H1 (cell line): ENCODE data around the gene DPY19L1. TPM values are rescaled to one million over a fixed set of nuclear protein-coding genes. Genes with fewer than 3 reads are reported as not detected.

Source experiments
- CTCF ChIA-PET: fragments of 300-600 bp; sonication (Branson Sonifier 250); formaldehyde crosslinking; loops from one replicate; lab custom pipeline; 2021; ENCODE audit not compliant: partially characterized antibody; lab: Charles Lee
- POLR2A ChIA-PET: fragments of 300-600 bp; sonication (Branson Sonifier 250); formaldehyde crosslinking; loops from one replicate; lab custom pipeline; 2021; ENCODE audit warnings: inconsistent platforms; ENCODE audit not compliant: partially characterized antibody; lab: Charles Lee
- DNase-seq, 2 experiments: peaks; one replicate each; pipeline versions ENCODE4 v3.0.0 to v3.0.0-alpha.2; 2010 to 2022; ENCODE audit warnings: low spot score in 2 of 2, low read depth in 1 of 2, mixed read lengths in 1 of 2
- FAIRE-seq: peaks from 2 replicates; lab custom pipeline; 2011; peaks lifted over from hg19 to GRCh38; lab: Jason Lieb, UNC
- H2AFZ ChIP-seq: 2 replicates; pipeline ENCODE4 v1.8.1; 2012; ENCODE audit warnings: low read length, inconsistent platforms
- H2AK5ac ChIP-seq: 2 replicates; pipeline ENCODE4 v1.6.1; 2013; ENCODE audit warnings: low read depth, low read length
- H2BK120ac ChIP-seq: replicated peaks from 2 replicates; pipeline ENCODE3; 2013; ENCODE audit warnings: low read depth, low read length, inconsistent platforms
- H2BK12ac ChIP-seq: 2 replicates; pipeline ENCODE4 v1.6.1; 2013; ENCODE audit warnings: low read depth, low read length
- H2BK15ac ChIP-seq: 2 replicates; pipeline ENCODE4 v1.6.1; 2013; ENCODE audit warnings: low read length
- H2BK20ac ChIP-seq: 2 replicates; pipeline ENCODE4 v1.6.1; 2013; ENCODE audit warnings: low read length
- H2BK5ac ChIP-seq: 2 replicates; pipeline ENCODE4 v1.6.1; 2013; ENCODE audit warnings: low read depth, low read length
- H3K14ac ChIP-seq: 2 replicates; pipeline ENCODE4 v1.6.1; 2013; ENCODE audit warnings: inconsistent platforms; ENCODE audit not compliant: insufficient read length
- H3K18ac ChIP-seq: 2 replicates; pipeline ENCODE4 v1.6.1; 2013; ENCODE audit warnings: low read length; ENCODE audit errors: extremely low read depth
- H3K23ac ChIP-seq: 2 replicates; pipeline ENCODE4 v1.6.1; 2013; ENCODE audit warnings: inconsistent platforms; ENCODE audit not compliant: insufficient read length
- H3K23me2 ChIP-seq: 2 replicates; pipeline ENCODE4 v1.6.1; 2013; ENCODE audit warnings: low read depth, low read length
- H3K27ac ChIP-seq: 2 replicates; pipeline ENCODE4 v1.6.1; 2011; ENCODE audit warnings: low read depth, low read length, inconsistent platforms
- H3K27me3 ChIP-seq, 4 experiments: replicated peaks in 1 of 4; 1 replicate in 1 of 4; 2 replicates in 3 of 4; pipeline versions ENCODE4 v1.6.1 to v1.8.1; 2011 to 2013; ENCODE audit warnings: low read length in 3 of 4, mild to moderate bottlenecking in 3 of 4, inconsistent platforms in 2 of 4, mixed read lengths in 2 of 4, moderate library complexity in 1 of 4; ENCODE audit not compliant: control insufficient read depth in 3 of 4, insufficient read depth in 3 of 4; ENCODE audit errors: extremely low read depth in 1 of 4
- H3K36me3 ChIP-seq, 4 experiments: 2 replicates each; pipeline versions ENCODE4 v1.6.1 to v1.8.1; 2011 to 2013; ENCODE audit warnings: mild to moderate bottlenecking in 4 of 4, low read length in 3 of 4, moderate library complexity in 2 of 4, control low read depth in 1 of 4, inconsistent platforms in 1 of 4; ENCODE audit not compliant: insufficient read depth in 4 of 4, control insufficient read depth in 2 of 4
- H3K4ac ChIP-seq: replicated peaks from 2 replicates; pipeline ENCODE3; 2013; ENCODE audit warnings: low read length, low read depth, mixed read lengths, inconsistent platforms; ENCODE audit not compliant: insufficient read length
- H3K4me1 ChIP-seq, 4 experiments: replicated peaks in 1 of 4; 1 replicate in 1 of 4; 2 replicates in 3 of 4; pipeline versions ENCODE4 v1.6.1 to v1.8.1; 2011 to 2013; ENCODE audit warnings: low read length in 3 of 4, inconsistent platforms in 2 of 4, mixed read lengths in 1 of 4; ENCODE audit not compliant: insufficient read depth in 4 of 4, control insufficient read depth in 3 of 4
- H3K4me2 ChIP-seq, 2 experiments: 2 replicates each; pipeline versions ENCODE4 v1.6.1 to v1.8.1; 2011 to 2013; ENCODE audit warnings: low read depth in 2 of 2, low read length in 2 of 2, control low read depth in 1 of 2, inconsistent platforms in 1 of 2, mild to moderate bottlenecking in 1 of 2; ENCODE audit not compliant: insufficient read depth in 1 of 2
- H3K4me3 ChIP-seq, 4 experiments: fragments of 200-600, 300-600 bp in 1 of 4; sonication (generic), shearing (Covaris generic), sonication (Bioruptor Twin) in 1 of 4; 2 replicates each; pipeline versions ENCODE4 v1.5.1 to v1.8.1; 2011 to 2016; ENCODE audit warnings: low read length in 4 of 4, low read depth in 3 of 4, control low read depth in 2 of 4, inconsistent platforms in 2 of 4, mild to moderate bottlenecking in 2 of 4, mixed read lengths in 1 of 4, moderate library complexity in 1 of 4; ENCODE audit not compliant: insufficient read depth in 2 of 4; ENCODE audit errors: extremely low read depth in 1 of 4
- H3K56ac ChIP-seq: replicated peaks from 2 replicates; pipeline ENCODE3; 2013; ENCODE audit warnings: low read depth, mild to moderate bottlenecking, mixed read lengths, low read length, inconsistent platforms; ENCODE audit not compliant: insufficient read length
- H3K79me1 ChIP-seq: 2 replicates; pipeline ENCODE4 v1.6.1; 2013; ENCODE audit warnings: low read depth, low read length, control low read depth
- H3K79me2 ChIP-seq, 2 experiments: 2 replicates each; pipeline versions ENCODE4 v1.6.1 to v1.8.1; 2012 to 2013; ENCODE audit warnings: low read length in 2 of 2, mild to moderate bottlenecking in 2 of 2, inconsistent platforms in 1 of 2; ENCODE audit not compliant: insufficient read depth in 2 of 2, control insufficient read depth in 1 of 2
- H3K9ac ChIP-seq, 4 experiments: replicated peaks in 1 of 4; 1 replicate in 1 of 4; 2 replicates in 3 of 4; pipeline versions ENCODE4 v1.6.1 to v1.8.1; 2011 to 2013; ENCODE audit warnings: low read depth in 3 of 4, low read length in 3 of 4, control low read depth in 2 of 4, mild to moderate bottlenecking in 2 of 4, moderate library complexity in 2 of 4, inconsistent platforms in 1 of 4; ENCODE audit errors: extremely low read depth in 1 of 4
- H3K9me3 ChIP-seq, 2 experiments: 2 replicates each; pipeline versions ENCODE4 v1.6.1 to v1.8.1; 2012 to 2013; ENCODE audit warnings: mild to moderate bottlenecking in 2 of 2, moderate library complexity in 2 of 2, control low read depth in 1 of 2, inconsistent platforms in 1 of 2, low read depth in 1 of 2, low read length in 1 of 2, mixed read lengths in 1 of 2; ENCODE audit not compliant: insufficient read depth in 2 of 2
- H4K20me1 ChIP-seq, 2 experiments: replicated peaks in 1 of 2; 2 replicates each; pipeline versions ENCODE3 to v1.8.1; 2011 to 2013; ENCODE audit warnings: inconsistent platforms in 2 of 2, low read length in 2 of 2, mild to moderate bottlenecking in 1 of 2; ENCODE audit not compliant: insufficient read depth in 2 of 2, control insufficient read depth in 1 of 2
- H4K5ac ChIP-seq: 2 replicates; pipeline ENCODE4 v1.6.1; 2013; ENCODE audit warnings: low read length, low read depth, mixed read lengths, inconsistent platforms; ENCODE audit not compliant: insufficient read length
- H4K8ac ChIP-seq: 2 replicates; pipeline ENCODE4 v1.8.0; 2013; ENCODE audit warnings: mild to moderate bottlenecking, moderate library complexity, low read length, inconsistent platforms; ENCODE audit not compliant: insufficient read depth; ENCODE audit errors: extremely low read depth
- H4K91ac ChIP-seq: replicated peaks from 2 replicates; pipeline ENCODE3; 2013; ENCODE audit warnings: low read length, mixed read lengths, inconsistent platforms; ENCODE audit not compliant: insufficient read length
- CBX5 ChIP-seq: fragments of 300-800, 300-1000 bp; sonication (generic); IDR thresholded peaks from 2 replicates; pipeline ENCODE4 v1.7.1; 2016; ENCODE audit warnings: antibody characterized with exemption, low read length, low read depth
- CHD1 ChIP-seq: IDR thresholded peaks from 2 replicates; pipeline ENCODE4 v1.6.1; 2012; ENCODE audit warnings: low read depth, low read length, improper control_type of control experiment
- CREB1 ChIP-seq: IDR thresholded peaks from 2 replicates; pipeline ENCODE4 v1.6.1; 2012; ENCODE audit warnings: inconsistent platforms
- HDAC2 ChIP-seq, 2 experiments: fragments of 300-600 bp in 1 of 2; sonication (generic) in 1 of 2; IDR thresholded peaks; 2 replicates each; pipeline ENCODE4 v1.6.1; 2011 to 2012; ENCODE audit warnings: low read depth in 2 of 2, low read length in 2 of 2, mild to moderate bottlenecking in 2 of 2, moderate library complexity in 2 of 2, borderline replicate concordance in 1 of 2, inconsistent platforms in 1 of 2
- POLR2AphosphoS5 ChIP-seq: IDR thresholded peaks from 2 replicates; pipeline ENCODE4 v1.6.1; 2011; ENCODE audit warnings: low read depth, low read length
- RAD21 ChIP-seq, 2 experiments: IDR thresholded peaks in 1 of 2; conservative IDR thresholded peaks in 1 of 2; 2 replicates each; pipeline ENCODE4 v1.6.1; 2011; ENCODE audit warnings: low read depth in 2 of 2, low read length in 2 of 2, improper control_type of control experiment in 1 of 2, inconsistent platforms in 1 of 2, mild to moderate bottlenecking in 1 of 2, moderate library complexity in 1 of 2
- WGBS, 2 experiments: shearing (Covaris generic) in 1 of 2; methylation state at CpG; one replicate each; pipeline versions ENCODE4 v1.1.6 to v1.1.7; 2013 to 2015; ENCODE audit warnings: low lambda C conversion rate in 2 of 2, mixed read lengths in 2 of 2, inconsistent platforms in 1 of 2, low coverage in 1 of 2, missing lambda C conversion rate in 1 of 2; ENCODE audit not compliant: insufficient replicate concordance in 2 of 2, insufficient coverage in 1 of 2, insufficient read length in 1 of 2; ENCODE audit errors: extremely low coverage in 1 of 2, missing lambda C conversion rate in 1 of 2; 5-methylcytosine and 5-hydroxymethylcytosine counted together
- polyA plus RNA-seq, 7 experiments: library from polyadenylated mRNA; depleted of rRNA in 3 of 7; stranded (reverse) in 5 of 7; unstranded in 2 of 7; fragments of >200 nt in 5 of 7; fragments of 200-250 nt in 2 of 7; gene quantifications; 1 replicate in 5 of 7; 2 replicates in 1 of 7; 4 replicates in 1 of 7; pipeline versions ENCODE4 v1.2.1 to v1.2.3, GENCODE V29; 2011 to 2013; ENCODE audit warnings: missing spikeins in 2 of 7, mixed read lengths in 2 of 7
- total RNA-seq: library from RNA; stranded (reverse); fragmentation: NEBNext Ultra II Directional; extraction: Animal tissue kit (Norgen Biotek cat#: 25700); gene quantifications from 2 replicates; pipeline ENCODE4 v1.2.1, GENCODE V29; 2021
- TF ChIP-seq, protein P1 (sequence below): IDR thresholded peaks from 2 replicates; pipeline ENCODE4 v1.6.1; 2012; ENCODE audit warnings: inconsistent platforms
- TF ChIP-seq, protein P2 (sequence below): IDR thresholded peaks from 2 replicates; pipeline ENCODE4 v1.6.1; 2011; ENCODE audit warnings: low read length, improper control_type of control experiment

Gene DPY19L1
- total and polyA plus RNA-seq, 2 of the 8 experiments (the other 6 are each of a cell fraction or from before 2014, with no cell fraction given): 14.1 to 23.3 TPM

DNA sequence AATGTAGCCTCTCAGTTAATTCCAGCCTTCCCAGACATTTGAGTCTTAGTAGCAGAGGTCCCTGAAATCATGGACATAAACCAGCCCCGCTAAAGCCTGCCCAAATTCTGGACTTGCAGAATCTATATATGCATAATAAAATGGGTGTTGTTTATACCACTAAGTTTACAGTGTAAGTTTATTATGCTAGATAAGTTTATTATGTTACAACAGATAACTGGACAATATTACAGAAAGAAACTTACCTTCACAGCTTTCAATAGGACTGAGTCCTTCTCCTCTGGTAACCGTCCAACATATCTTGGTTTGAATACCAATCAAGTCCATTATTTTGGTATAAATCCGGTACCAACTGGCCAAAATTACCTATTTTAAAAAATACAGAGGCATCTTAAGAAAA, 26.2 kb downstream of the DPY19L1 start:
- no peak overlapping the region for H3K18ac ChIP-seq
- H4K5ac ChIP-seq: no peak overlapping the region
- no peak overlapping the region for H4K8ac ChIP-seq
- H3K9me3 ChIP-seq: no peaks in the 10 kb centered on the region
- peaks cover 0 to 10% (median 5%) of the 10 kb centered on the region in 4 experiments; a peak in 4 of 8 replicates for H3K36me3 ChIP-seq
- H2BK12ac ChIP-seq: no peak overlapping the region
- peaks cover 0 to 7% (median 4%) of the 10 kb centered on the region in 4 experiments; a peak in 5 of 7 replicates for H3K4me1 ChIP-seq
- H3K27me3 ChIP-seq: no peaks in the 10 kb centered on the region
- WGBS, 2 experiments: 98% methylated on average over 3 of the region's 3 CpGs; no CpG with 5 or more reads in 1 of the 2 experiments
- no peak overlapping the region for H3K4me2 ChIP-seq
- no peak overlapping the region for H2BK5ac ChIP-seq
- ChIA-PET CTCF (no interaction called here), POLR2A (no interaction called here)
- no peak overlapping the region for H3K14ac ChIP-seq
- no peak overlapping the region for H2AK5ac ChIP-seq
- peaks cover 2% of the 10 kb centered on the region; the same call in 1 of the 2 replicates for H3K79me1 ChIP-seq
- no peak overlapping the region for H3K4ac ChIP-seq
- H2BK20ac ChIP-seq: no peak overlapping the region
- no peak overlapping the region for H2BK120ac ChIP-seq
- H3K9ac ChIP-seq: no peak overlapping the region
- no peak overlapping the region for H3K4me3 ChIP-seq
- H4K91ac ChIP-seq: no peak overlapping the region
- H2BK15ac ChIP-seq: no peak overlapping the region
- DNase-seq (no peak), FAIRE-seq (no peak)
- H3K23ac ChIP-seq: no peak overlapping the region
- no peaks in the 10 kb centered on the region for H3K79me2 ChIP-seq
- H2AFZ ChIP-seq: no peak overlapping the region
- no peaks in the 10 kb centered on the region for H3K23me2 ChIP-seq
- no peak overlapping the region for H3K56ac ChIP-seq
- H4K20me1 ChIP-seq: no peaks in the 10 kb centered on the region
- no peak overlapping the region for H3K27ac ChIP-seq
- TF ChIP-seq HDAC2 (IDR thresholded peaks at IDR 0.05; ENCODE audit: borderline replicate concordance in 1 of 2, low read depth in 2 of 2, low read length in 2 of 2): no peak
- TF ChIP-seq, protein P1, sequence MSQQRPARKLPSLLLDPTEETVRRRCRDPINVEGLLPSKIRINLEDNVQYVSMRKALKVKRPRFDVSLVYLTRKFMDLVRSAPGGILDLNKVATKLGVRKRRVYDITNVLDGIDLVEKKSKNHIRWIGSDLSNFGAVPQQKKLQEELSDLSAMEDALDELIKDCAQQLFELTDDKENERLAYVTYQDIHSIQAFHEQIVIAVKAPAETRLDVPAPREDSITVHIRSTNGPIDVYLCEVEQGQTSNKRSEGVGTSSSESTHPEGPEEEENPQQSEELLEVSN: no peak
- no peak for TF ChIP-seq RAD21 (IDR thresholded peaks at IDR 0.05 in 1 of 2, conservative IDR thresholded peaks at IDR 0.05 in 1 of 2; ENCODE audit: low read depth in 2 of 2, low read length in 2 of 2)
- TF ChIP-seq, protein P2, sequence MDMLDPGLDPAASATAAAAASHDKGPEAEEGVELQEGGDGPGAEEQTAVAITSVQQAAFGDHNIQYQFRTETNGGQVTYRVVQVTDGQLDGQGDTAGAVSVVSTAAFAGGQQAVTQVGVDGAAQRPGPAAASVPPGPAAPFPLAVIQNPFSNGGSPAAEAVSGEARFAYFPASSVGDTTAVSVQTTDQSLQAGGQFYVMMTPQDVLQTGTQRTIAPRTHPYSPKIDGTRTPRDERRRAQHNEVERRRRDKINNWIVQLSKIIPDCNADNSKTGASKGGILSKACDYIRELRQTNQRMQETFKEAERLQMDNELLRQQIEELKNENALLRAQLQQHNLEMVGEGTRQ: no peak
- no peak for TF ChIP-seq CBX5
- no peak for TF ChIP-seq CREB1
- no peak for TF ChIP-seq POLR2AphosphoS5
- TF ChIP-seq CHD1: no peak
